ENCODE results near the gene CACHD1. TPM values are rescaled to one million over a fixed set of nuclear protein-coding genes. Genes with fewer than 3 reads are reported as not detected.

Gene CACHD1
- polyA plus RNA-seq, 1 of the 3 experiments (the other 2 are of a cell fraction), result 2.2 TPM

GRCh38 chr1:64479874-64480273 is 9.9 kb downstream of the CACHD1 start:
- no peaks in the 10 kb centered on the region for H3K36me3 ChIP-seq (replicated peaks in 1 of 2; ENCODE audit: control insufficient read depth in 1 of 2, insufficient read depth in 2 of 2, low read length in 1 of 2)
- H3K27ac ChIP-seq (ENCODE audit: low read depth in 2 of 2, low read length in 1 of 2), result no peak overlapping the region
- 94% methylated on average over 1 of the region's 1 CpG for WGBS (ENCODE audit: low lambda C conversion rate)
- CTCF ChIA-PET, result interaction anchor here (0.6 kb wide), 1 partner anchor 144 kb away, joined by 3 read pairs; no protein-coding TSS in a partner anchor
- H2AFZ ChIP-seq (ENCODE audit: low read depth), result no peak overlapping the region
- H3K4me3 ChIP-seq (ENCODE audit: low read depth in 2 of 2, low read length in 1 of 2), result no peak overlapping the region
- H3K79me2 ChIP-seq (ENCODE audit: insufficient read depth), result no peaks in the 10 kb centered on the region; the same call in none of the 2 replicates
- POLR2A ChIA-PET, result no interaction called here
- H3K27me3 ChIP-seq (ENCODE audit: insufficient read depth), result no peaks in the 10 kb centered on the region
- peaks cover 30% of the 10 kb centered on the region in 2 experiments; a peak in 3 of 4 replicates for H3K4me1 ChIP-seq (ENCODE audit: control insufficient read depth in 1 of 2, insufficient read depth in 2 of 2, low read depth in 1 of 2, low read length in 1 of 2)
- DNase-seq, result no peak
- no peak overlapping the region for H3K4me2 ChIP-seq
- no peaks in the 10 kb centered on the region for H3K9me2 ChIP-seq
- TF ChIP-seq MXI1 (IDR thresholded peaks at IDR 0.05; ENCODE audit: low read depth, low read length) (no peak), MEF2A (IDR thresholded peaks at IDR 0.05; ENCODE audit: borderline replicate concordance, low read depth) (no peak), EZH2phosphoT487 (IDR thresholded peaks at IDR 0.05; ENCODE audit: borderline replicate concordance, low read depth) (no peak), TEAD4 (IDR thresholded peaks at IDR 0.05; ENCODE audit: borderline replicate concordance, insufficient read depth) (no peak), FOSL2 (IDR thresholded peaks at IDR 0.05; ENCODE audit: borderline replicate concordance, low read depth) (no peak), CTCF (IDR thresholded peaks at IDR 0.05) (no peak), YY1 (IDR thresholded peaks at IDR 0.05; ENCODE audit: low read depth) (no peak), SIN3A (IDR thresholded peaks at IDR 0.05; ENCODE audit: borderline replicate concordance, low read depth, low read length) (no peak), GATA2 (CRISPR knock-in tag; IDR thresholded peaks at IDR 0.05) (no peak; the same call in 1 of the 2 replicates), NFIC (IDR thresholded peaks at IDR 0.05; ENCODE audit: borderline replicate concordance) (no peak)
- TF ChIP-seq, protein P1, sequence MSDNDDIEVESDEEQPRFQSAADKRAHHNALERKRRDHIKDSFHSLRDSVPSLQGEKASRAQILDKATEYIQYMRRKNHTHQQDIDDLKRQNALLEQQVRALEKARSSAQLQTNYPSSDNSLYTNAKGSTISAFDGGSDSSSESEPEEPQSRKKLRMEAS (IDR thresholded peaks at IDR 0.05; ENCODE audit: low read depth), result no peak
- no peaks in the 10 kb centered on the region for H4K20me1 ChIP-seq (ENCODE audit: insufficient read depth)
- no peaks in the 10 kb centered on the region for H3K9me3 ChIP-seq
- H3F3A ChIP-seq (replicated peaks; ENCODE audit: insufficient read depth), result peaks cover 10% of the 10 kb centered on the region
- no peak overlapping the region for H3K9ac ChIP-seq

DNA sequence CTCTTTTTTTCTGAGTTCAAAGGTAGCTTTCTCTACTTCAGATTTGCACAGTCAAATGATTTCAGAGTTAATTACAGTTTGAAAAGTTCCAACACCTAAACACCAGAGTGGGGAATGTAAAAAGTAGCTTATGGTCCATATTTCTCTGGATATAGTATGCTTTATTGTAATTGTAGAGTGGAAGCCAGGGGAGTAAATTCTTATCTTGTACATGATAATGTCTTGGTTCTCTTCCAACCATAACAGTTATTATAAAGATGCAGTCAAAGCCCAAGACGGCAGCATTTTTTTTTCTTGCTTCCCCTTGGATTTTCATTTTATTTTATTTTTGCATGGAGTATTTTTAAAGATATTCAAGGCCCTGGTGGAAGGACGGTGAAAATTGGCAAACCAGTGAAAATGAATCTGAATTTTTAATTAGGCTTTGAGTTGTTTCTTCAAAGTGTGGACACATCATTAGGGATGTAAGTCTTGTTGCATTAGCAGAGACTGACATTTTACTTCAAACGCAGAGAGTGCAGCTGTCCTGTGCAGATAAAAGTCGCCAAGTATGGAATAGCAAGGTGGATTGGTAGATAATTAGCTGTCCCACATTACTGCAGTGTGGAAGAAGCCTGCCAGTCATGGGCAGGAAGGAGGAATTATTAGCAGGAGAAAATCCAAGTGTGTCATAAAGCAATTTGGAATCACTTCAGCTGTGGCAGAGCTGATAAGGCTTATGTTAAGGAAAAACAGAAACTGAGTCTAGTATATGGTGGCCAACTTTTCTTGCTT is 11.3 kb downstream of the CACHD1 start:
- DNase-seq, result peak; percentile 33
- Histone ChIP-seq H3K9me2 (no peaks in the 10 kb centered on the region), H3K4me3 (ENCODE audit: low read depth in 2 of 2, low read length in 1 of 2) (no peak overlapping the region), H2AFZ (ENCODE audit: low read depth) (no peak overlapping the region), H3K27me3 (ENCODE audit: insufficient read depth) (no peaks in the 10 kb centered on the region), H3K9ac (no peak overlapping the region), H3K36me3 (replicated peaks in 1 of 2; ENCODE audit: control insufficient read depth in 1 of 2, insufficient read depth in 2 of 2, low read length in 1 of 2) (no peaks in the 10 kb centered on the region), H3K4me2 (no peak overlapping the region), H3F3A (replicated peaks; ENCODE audit: insufficient read depth) (peaks cover 9% of the 10 kb centered on the region), H3K9me3 (no peaks in the 10 kb centered on the region), H3K27ac (ENCODE audit: low read depth in 2 of 2, low read length in 1 of 2) (peak overlapping the region in 1 of 2 experiments; percentile 39; a peak in 1 of 4 replicates), H4K20me1 (ENCODE audit: insufficient read depth) (no peaks in the 10 kb centered on the region), H3K4me1 (ENCODE audit: control insufficient read depth in 1 of 2, insufficient read depth in 2 of 2, low read depth in 1 of 2, low read length in 1 of 2) (peaks cover 21 to 27% of the 10 kb centered on the region in 2 experiments; a peak in 3 of 4 replicates), H3K79me2 (ENCODE audit: insufficient read depth) (no peaks in the 10 kb centered on the region; the same call in none of the 2 replicates)
- TF ChIP-seq, protein P2, sequence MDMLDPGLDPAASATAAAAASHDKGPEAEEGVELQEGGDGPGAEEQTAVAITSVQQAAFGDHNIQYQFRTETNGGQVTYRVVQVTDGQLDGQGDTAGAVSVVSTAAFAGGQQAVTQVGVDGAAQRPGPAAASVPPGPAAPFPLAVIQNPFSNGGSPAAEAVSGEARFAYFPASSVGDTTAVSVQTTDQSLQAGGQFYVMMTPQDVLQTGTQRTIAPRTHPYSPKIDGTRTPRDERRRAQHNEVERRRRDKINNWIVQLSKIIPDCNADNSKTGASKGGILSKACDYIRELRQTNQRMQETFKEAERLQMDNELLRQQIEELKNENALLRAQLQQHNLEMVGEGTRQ (IDR thresholded peaks at IDR 0.05; ENCODE audit: borderline replicate concordance, low read depth, low read length), result no peak
- TF ChIP-seq, protein P3, sequence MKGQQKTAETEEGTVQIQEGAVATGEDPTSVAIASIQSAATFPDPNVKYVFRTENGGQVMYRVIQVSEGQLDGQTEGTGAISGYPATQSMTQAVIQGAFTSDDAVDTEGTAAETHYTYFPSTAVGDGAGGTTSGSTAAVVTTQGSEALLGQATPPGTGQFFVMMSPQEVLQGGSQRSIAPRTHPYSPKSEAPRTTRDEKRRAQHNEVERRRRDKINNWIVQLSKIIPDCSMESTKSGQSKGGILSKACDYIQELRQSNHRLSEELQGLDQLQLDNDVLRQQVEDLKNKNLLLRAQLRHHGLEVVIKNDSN (IDR thresholded peaks at IDR 0.05; ENCODE audit: borderline replicate concordance, low read depth), result no peak
- TF ChIP-seq TCF12 (IDR thresholded peaks at IDR 0.05) (0 out of 2 replicates have a peak, but pooled peaks have one; percentile 5), TAF1 (IDR thresholded peaks at IDR 0.05; ENCODE audit: borderline replicate concordance, low read depth, low read length) (no peak), RXRA (IDR thresholded peaks at IDR 0.05; ENCODE audit: borderline replicate concordance, low read depth) (no peak), NFIC (IDR thresholded peaks at IDR 0.05; ENCODE audit: borderline replicate concordance) (no peak), EZH2phosphoT487 (IDR thresholded peaks at IDR 0.05; ENCODE audit: borderline replicate concordance, low read depth) (no peak), RCOR1 (IDR thresholded peaks at IDR 0.05; ENCODE audit: low read length) (no peak), PBX3 (IDR thresholded peaks at IDR 0.05) (0 out of 2 replicates have a peak, but pooled peaks have one; percentile 9), ELF1 (IDR thresholded peaks at IDR 0.05) (no peak), RAD21 (IDR thresholded peaks at IDR 0.05; ENCODE audit: low read length) (no peak), MEF2A (IDR thresholded peaks at IDR 0.05; ENCODE audit: borderline replicate concordance, low read depth) (no peak), POLR2AphosphoS5 (IDR thresholded peaks at IDR 0.05; ENCODE audit: low read depth, low read length) (no peak), GATA2 (CRISPR knock-in tag; IDR thresholded peaks at IDR 0.05) (peak; percentile 28; the same call in 1 of the 2 replicates)
- TF ChIP-seq, protein P1 (IDR thresholded peaks at IDR 0.05; ENCODE audit: low read depth), result no peak
- ChIA-PET POLR2A (no interaction called here), CTCF (interaction anchor here (0.6 to 0.9 kb wide), 2 partner anchors 219 to 584 kb away, joined by 3 read pairs; no protein-coding TSS in a partner anchor)
- WGBS (ENCODE audit: low lambda C conversion rate), result 45% methylated on average over 4 of the region's 4 CpGs
